Measurements from ENCODE around the gene PCDH18. TPM values are rescaled to one million over a fixed set of nuclear protein-coding genes. Genes with fewer than 3 reads are reported as not detected.

The PCDH18 gene
- 0.35 TPM for total RNA-seq (2013)
- polyA plus RNA-seq (not detected), polyA minus RNA-seq (not detected in 2 replicates), total RNA-seq (0 to 2.6 (median 0.05) reads per million in 11 experiments)

DNA sequence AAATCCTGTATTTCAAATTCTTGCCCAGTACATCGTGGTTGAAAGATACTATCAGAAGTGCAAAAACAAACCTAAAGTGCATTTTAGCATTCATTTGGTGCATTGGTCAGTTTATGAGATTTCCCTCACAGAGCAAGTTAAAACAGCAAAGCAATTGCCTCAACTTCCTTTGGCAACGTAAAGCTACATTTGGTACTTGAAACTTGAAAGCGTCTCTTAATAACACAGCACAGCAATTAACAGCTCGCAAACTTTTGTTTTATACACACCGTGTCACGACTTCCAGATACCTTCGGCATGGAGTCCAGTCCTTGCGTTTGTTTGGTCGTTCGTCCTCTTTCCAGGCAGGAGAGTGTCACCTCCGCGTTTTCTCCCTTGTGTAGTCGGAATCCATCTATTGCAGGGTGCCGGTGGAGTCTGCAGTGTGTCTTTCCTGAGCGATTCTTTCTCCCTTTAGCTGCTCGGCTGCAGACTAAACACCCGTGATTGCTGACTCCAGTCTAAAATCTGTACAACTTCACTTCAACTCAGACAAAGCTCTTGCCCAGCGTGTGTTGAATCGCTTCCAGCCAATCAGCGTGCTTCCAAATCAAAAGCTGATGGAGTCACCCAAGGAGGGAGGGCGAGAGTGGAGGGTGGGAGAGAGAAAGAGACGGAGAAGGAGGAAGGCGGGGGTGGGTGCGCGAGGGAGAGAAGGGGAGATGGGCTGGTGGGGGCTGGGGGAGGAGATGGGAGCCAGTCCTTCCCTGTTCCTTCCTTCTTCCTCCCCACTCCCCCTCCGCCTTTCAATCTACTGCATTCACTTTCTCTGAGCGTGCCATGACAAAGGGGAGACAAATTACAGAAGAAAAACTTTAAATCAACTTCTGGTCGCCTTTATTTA, at the start of gene PCDH18:
Gene PCDH18, minus strand, starts transcription at position 509 of the 883 bp plus-strand sequence. Its CDS starts 406 bp downstream, at position 103.
- 3% methylated on average over 17 of the region's 28 CpGs for WGBS (ENCODE audit: insufficient coverage)
- intact Hi-C loops (cut with micrococcal nuclease): no loop called here
- H3K9me3 Mint-ChIP-seq: peaks cover 0 to 2% (median 0%) of the 10 kb centered on the region in 7 donors
- H3K4me3 ChIP-seq (replicated peaks in 1 of 3; ENCODE audit: low read depth in 2 of 3, low read length in 3 of 3): no peak within 1 kb of the TSS
- H3K27ac ChIP-seq (ENCODE audit: low read depth in 1 of 2, low read length in 2 of 2): no peak within 1 kb of the TSS
- no peak within 1 kb of the TSS for H3K4me2 ChIP-seq (replicated peaks; ENCODE audit: extremely low read depth, low read length, poor library complexity, severe bottlenecking)
- no peaks in the 10 kb centered on the region for H3K27me3 Mint-ChIP-seq (ENCODE audit: low read depth in 3 of 3)
- DNase-seq: no peak
- no peaks in the 10 kb centered on the region for H3K4me1 Mint-ChIP-seq
- no peaks in the 10 kb centered on the region for H3K36me3 Mint-ChIP-seq
- no peaks in the 10 kb centered on the region for H3K36me3 ChIP-seq (replicated peaks in 1 of 2; ENCODE audit: control insufficient read depth in 1 of 2, insufficient read depth in 2 of 2, low read length in 2 of 2)
- H3K27me3 ChIP-seq (ENCODE audit: control insufficient read depth in 2 of 2, insufficient read depth in 2 of 2, low read length in 2 of 2): no peaks in the 10 kb centered on the region
- no peaks in the 10 kb centered on the region for H4K20me1 ChIP-seq (ENCODE audit: insufficient read depth, low read length)
- H3K4me1 ChIP-seq (ENCODE audit: control insufficient read depth in 1 of 2, insufficient read depth in 2 of 2, low read length in 2 of 2): no peaks in the 10 kb centered on the region
- no peak within 1 kb of the TSS for H2AFZ ChIP-seq (ENCODE audit: insufficient read depth, low read depth, low read length, poor library complexity, severe bottlenecking)
- H3K4me3 Mint-ChIP-seq: no peak within 1 kb of the TSS
- TF ChIP-seq CTCF (IDR thresholded peaks at IDR 0.05): no peak
- H3K27ac Mint-ChIP-seq: no peak within 1 kb of the TSS
- H3K79me2 ChIP-seq (ENCODE audit: insufficient read depth, low read length): no peaks in the 10 kb centered on the region
- H3K9ac ChIP-seq (ENCODE audit: insufficient read depth, low read length, poor library complexity, severe bottlenecking): no peak within 1 kb of the TSS
- H3K9me3 ChIP-seq (replicated peaks in 1 of 2; ENCODE audit: control insufficient read depth in 1 of 2, insufficient read depth in 1 of 2, low read length in 2 of 2): no peaks in the 10 kb centered on the region

- no peak for TF ChIP-seq CTCF (IDR thresholded peaks at IDR 0.05)
- H3K4me3 ChIP-seq (replicated peaks in 1 of 3; ENCODE audit: low read depth in 2 of 3, low read length in 3 of 3): no peak overlapping the region
- no peaks in the 10 kb centered on the region for H3K27me3 Mint-ChIP-seq (ENCODE audit: low read depth in 3 of 3)
- H3K9ac ChIP-seq (ENCODE audit: insufficient read depth, low read length, poor library complexity, severe bottlenecking): no peak overlapping the region
- no peaks in the 10 kb centered on the region for H4K20me1 ChIP-seq (ENCODE audit: insufficient read depth, low read length)
- no peak overlapping the region for H3K27ac ChIP-seq (ENCODE audit: low read depth in 1 of 2, low read length in 2 of 2)
- H3K4me1 Mint-ChIP-seq: no peaks in the 10 kb centered on the region
- WGBS (ENCODE audit: insufficient coverage): no CpG with 5 or more reads among the region's 1 CpG
- intact Hi-C loops (cut with micrococcal nuclease): no loop called here
- no peaks in the 10 kb centered on the region for H3K79me2 ChIP-seq (ENCODE audit: insufficient read depth, low read length)
- DNase-seq: no peak
- H3K36me3 Mint-ChIP-seq: no peaks in the 10 kb centered on the region
- no peak overlapping the region for H3K4me3 Mint-ChIP-seq
- no peaks in the 10 kb centered on the region for H3K36me3 ChIP-seq (replicated peaks in 1 of 2; ENCODE audit: control insufficient read depth in 1 of 2, insufficient read depth in 2 of 2, low read length in 2 of 2)
- H3K27me3 ChIP-seq (ENCODE audit: control insufficient read depth in 2 of 2, insufficient read depth in 2 of 2, low read length in 2 of 2): no peaks in the 10 kb centered on the region
- H3K9me3 ChIP-seq (replicated peaks in 1 of 2; ENCODE audit: control insufficient read depth in 1 of 2, insufficient read depth in 1 of 2, low read length in 2 of 2): peaks cover 0 to 14% of the 10 kb centered on the region in 2 donors
- no peaks in the 10 kb centered on the region for H3K4me1 ChIP-seq (ENCODE audit: control insufficient read depth in 1 of 2, insufficient read depth in 2 of 2, low read length in 2 of 2)
- no peak overlapping the region for H2AFZ ChIP-seq (ENCODE audit: insufficient read depth, low read depth, low read length, poor library complexity, severe bottlenecking)
- H3K9me3 Mint-ChIP-seq: peaks cover 0 to 12% (median 5%) of the 10 kb centered on the region in 7 donors
- H3K4me2 ChIP-seq (replicated peaks; ENCODE audit: extremely low read depth, low read length, poor library complexity, severe bottlenecking): no peak overlapping the region
- H3K27ac Mint-ChIP-seq: no peak overlapping the region
Observed at GRCh38 chr4:137576446-137576845, 44.2 kb upstream of the PCDH18 start.
